GM12891 (cell line): Measurements from ENCODE around the gene CENPM.

Experiments
- DNase-seq: peaks from one replicate; pipeline ENCODE4 v3.0.0; 2011; ENCODE audit warnings: low spot score; ENCODE audit not compliant: insufficient read length
- FAIRE-seq: peaks from 2 replicates; lab custom pipeline; 2011; peaks lifted over from hg19 to GRCh38; lab: Jason Lieb, UNC
- PAX5 ChIP-seq: IDR thresholded peaks from 2 replicates; pipeline ENCODE4 v1.6.1; 2011; ENCODE audit warnings: low read length, moderate library complexity, mild to moderate bottlenecking; ENCODE audit not compliant: insufficient read depth, severe bottlenecking
- POLR2A ChIP-seq: IDR thresholded peaks from 2 replicates; pipeline ENCODE4 v1.6.1; 2011; ENCODE audit warnings: low read depth, low read length, control low read depth
- POLR2AphosphoS5 ChIP-seq: IDR thresholded peaks from 2 replicates; pipeline ENCODE4 v1.6.1; 2011; ENCODE audit warnings: low read depth, low read length, control low read depth
- POU2F2 ChIP-seq: IDR thresholded peaks from 2 replicates; pipeline ENCODE4 v1.6.1; 2011; ENCODE audit warnings: low read depth, mild to moderate bottlenecking, control low read depth, low read length, moderate library complexity
- SPI1 ChIP-seq: IDR thresholded peaks from 2 replicates; pipeline ENCODE4 v1.6.1; 2011; ENCODE audit warnings: low read depth, low read length, control low read depth
- TAF1 ChIP-seq: IDR thresholded peaks from 2 replicates; pipeline ENCODE4 v1.6.1; 2011; ENCODE audit warnings: low read depth, low read length, control low read depth

Gene CENPM

DNA sequence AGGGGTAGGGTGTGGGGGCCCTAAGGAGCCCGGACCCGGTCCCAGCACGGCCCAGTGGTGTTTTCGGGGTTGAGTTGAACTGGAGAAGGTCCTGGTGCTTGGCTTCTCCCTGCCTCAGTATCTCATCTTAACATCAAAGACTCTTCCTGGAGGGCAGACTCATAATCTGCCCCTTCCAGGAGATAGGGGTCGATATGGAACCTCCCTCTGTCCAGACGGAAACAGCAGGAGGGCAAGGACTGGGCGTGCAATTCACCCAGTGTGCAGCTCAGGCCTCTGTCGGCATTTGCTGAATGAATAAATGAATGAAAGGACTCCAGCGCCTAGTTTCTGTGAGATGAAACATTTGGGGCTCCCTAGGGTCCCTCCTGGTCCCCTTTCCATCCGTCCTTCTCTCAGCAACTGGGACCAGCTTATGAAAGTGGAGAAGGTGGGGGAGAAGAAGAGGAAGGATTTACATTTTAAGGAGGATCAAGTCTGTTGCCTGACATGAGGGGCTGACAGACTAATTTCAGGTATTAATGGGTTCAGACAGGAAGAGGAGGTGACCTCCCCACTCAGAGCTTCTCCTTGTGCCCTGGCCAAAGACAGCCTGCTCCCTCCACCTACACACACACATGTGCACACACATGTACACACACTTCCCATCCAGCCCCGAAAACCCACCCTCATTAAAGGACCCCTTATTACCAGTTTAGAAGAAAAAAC is 31.0 kb downstream of the CENPM start:
- TF ChIP-seq POLR2AphosphoS5 = no peak
- no peak for TF ChIP-seq TAF1
- TF ChIP-seq POLR2A = 0 out of 2 replicates have a peak, but pooled peaks have one; percentile 12
- no peak for TF ChIP-seq PAX5
- TF ChIP-seq SPI1 = no peak
- TF ChIP-seq POU2F2 = no peak
- no peak for DNase-seq
- peak; percentile 79 for FAIRE-seq

DNA sequence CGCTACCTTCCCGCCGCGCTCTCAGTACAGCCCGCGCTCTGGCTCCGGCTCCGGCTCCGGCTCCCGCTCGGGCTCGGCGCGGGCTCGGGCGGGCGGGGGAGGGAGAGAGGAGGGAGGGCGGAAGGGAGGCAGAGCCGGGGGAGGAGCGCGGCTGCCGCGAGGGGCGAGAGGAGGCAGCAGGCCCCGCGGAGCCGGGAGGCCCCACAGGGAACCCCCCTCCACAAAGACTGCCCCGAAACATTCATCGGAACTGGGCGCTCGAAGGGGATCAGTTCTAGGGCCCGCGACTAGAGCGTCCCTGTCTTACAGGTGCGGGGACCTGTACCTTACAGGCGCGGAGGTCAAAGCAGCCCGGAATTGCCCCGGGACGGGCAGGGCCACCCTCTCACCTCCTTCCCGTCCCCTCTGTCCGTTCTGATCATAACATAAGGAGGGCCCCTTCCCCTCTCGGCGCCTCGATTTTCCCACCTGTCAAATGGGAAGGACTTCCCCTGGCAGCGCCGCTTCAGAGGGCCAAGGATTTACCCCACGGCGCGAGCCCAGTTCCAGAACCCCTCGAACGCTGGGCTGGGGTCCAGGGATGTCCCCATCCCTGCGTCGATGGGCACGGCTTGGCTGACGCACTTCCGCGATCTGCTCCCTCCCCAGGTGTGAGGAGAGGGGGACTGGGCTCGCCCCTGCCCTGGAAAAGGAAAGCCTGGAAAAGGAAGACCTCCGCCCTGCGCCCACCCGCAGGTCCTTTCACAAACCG is 31.7 kb downstream of the CENPM start, which contains the start of gene SHISA8:
SHISA8 (minus strand) TSS at position 40 of the 751 bp plus-strand sequence. CDS start 407 bp downstream, outside the sequence.
- FAIRE-seq = peak; percentile 87
- peak; percentile 72 for DNase-seq
- no peak for TF ChIP-seq POU2F2

DNA sequence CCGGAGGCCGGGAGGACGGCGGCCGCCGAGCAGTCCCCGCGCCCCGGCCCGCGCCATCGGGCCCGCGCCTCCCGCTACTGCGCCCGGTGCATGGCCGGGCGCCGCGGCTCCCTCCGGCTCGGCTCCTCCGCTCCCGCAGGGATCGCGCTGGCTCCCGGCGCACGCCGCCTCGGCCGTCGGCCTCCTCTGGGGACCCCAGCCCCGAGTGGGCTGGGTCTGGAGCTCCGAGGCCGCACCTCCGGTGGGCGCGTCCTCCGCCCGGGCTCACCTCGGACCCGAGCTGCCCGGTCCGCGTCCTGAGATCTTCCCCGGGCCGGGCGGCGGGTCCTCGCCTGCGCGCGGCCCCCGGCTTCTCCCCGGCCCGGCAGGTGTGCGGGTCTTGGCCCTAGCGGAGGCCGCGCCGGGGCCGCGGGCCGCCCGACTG is 32.3 kb downstream of the CENPM start:
- DNase-seq = no peak
- no peak for TF ChIP-seq SPI1
- TF ChIP-seq POLR2AphosphoS5 = no peak
- no peak for TF ChIP-seq TAF1
- TF ChIP-seq POLR2A = no peak
- TF ChIP-seq POU2F2 = no peak
- no peak for TF ChIP-seq PAX5
- peak; percentile 55 for FAIRE-seq

DNA sequence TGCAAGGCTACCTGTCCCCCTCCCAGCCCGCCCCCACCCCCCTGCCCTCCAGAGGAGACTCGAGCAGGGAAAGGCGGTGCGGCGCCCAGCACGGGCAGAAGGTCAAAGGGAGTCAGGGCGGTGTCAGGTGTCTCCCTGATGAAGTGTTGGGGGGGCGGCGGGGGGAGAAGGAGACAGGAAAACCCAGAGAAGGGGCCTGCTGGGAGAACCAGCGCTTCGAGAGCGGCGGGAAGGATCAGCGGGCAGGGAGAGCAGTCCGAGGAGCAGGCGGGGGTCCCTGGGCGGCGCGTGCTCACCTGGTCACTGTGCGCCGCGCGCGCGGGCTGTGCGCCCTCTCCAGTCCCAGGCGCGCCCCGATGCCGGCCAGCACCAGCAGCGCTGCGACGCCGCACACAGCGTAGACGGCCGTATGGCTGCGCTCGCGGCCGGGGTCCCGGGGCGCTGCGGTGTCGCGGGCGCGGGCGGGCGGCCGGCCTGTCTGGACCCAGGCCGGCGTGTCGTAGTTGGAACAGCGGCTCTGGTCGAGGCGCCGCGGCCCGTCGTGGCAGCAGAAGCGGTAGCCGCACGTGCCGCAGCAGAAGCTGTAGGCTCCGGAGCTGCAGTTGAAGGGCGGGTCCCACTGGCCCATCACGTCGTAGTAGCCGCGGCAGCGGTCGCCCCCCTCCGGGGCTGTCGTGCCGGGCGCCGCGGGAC is 33.0 kb downstream of the CENPM start:
- FAIRE-seq (peak; percentile 72), DNase-seq (no peak)
- TF ChIP-seq POLR2A = no peak
- no peak for TF ChIP-seq TAF1
- TF ChIP-seq PAX5 = no peak
- TF ChIP-seq SPI1 = no peak
- TF ChIP-seq POU2F2 = no peak
- TF ChIP-seq POLR2AphosphoS5 = no peak

DNA sequence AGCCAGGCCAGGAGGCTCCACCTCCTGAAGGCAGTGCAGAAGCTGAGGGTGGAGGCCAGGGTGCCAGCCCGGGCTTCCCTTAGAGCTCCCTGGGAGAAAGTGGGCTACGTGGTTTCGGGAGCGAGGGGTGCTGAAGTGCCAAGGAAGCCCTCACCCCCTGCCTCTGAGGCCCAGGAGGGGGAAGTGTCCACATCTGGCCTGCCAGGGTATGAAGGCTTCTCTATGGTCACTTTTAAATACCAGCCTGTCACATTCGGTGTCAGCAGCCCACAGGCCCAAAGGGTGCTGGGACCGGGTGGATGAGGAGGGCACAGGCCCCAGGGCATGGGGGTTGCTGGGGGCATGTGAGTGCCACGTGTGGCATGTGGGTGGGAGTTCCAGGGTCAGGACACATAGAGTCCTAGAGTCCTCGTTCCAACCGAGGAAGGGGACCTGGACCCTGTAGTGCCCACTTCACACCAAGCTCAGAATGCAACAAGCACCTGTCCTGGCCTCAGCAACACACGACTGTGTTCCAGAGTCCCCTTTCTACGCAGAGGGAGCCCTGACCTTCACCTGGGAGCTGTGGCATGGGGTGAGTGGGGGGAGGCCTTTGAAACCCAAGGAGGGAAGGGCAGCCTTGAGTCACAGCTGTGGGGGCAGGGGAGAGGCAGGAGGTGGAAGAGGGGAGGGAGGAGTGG is 33.8 kb downstream of the CENPM start:
- TF ChIP-seq POU2F2 (no peak), TAF1 (no peak), POLR2A (no peak), SPI1 (no peak), POLR2AphosphoS5 (no peak), PAX5 (no peak)
- no peak for DNase-seq
- no peak for FAIRE-seq

DNA sequence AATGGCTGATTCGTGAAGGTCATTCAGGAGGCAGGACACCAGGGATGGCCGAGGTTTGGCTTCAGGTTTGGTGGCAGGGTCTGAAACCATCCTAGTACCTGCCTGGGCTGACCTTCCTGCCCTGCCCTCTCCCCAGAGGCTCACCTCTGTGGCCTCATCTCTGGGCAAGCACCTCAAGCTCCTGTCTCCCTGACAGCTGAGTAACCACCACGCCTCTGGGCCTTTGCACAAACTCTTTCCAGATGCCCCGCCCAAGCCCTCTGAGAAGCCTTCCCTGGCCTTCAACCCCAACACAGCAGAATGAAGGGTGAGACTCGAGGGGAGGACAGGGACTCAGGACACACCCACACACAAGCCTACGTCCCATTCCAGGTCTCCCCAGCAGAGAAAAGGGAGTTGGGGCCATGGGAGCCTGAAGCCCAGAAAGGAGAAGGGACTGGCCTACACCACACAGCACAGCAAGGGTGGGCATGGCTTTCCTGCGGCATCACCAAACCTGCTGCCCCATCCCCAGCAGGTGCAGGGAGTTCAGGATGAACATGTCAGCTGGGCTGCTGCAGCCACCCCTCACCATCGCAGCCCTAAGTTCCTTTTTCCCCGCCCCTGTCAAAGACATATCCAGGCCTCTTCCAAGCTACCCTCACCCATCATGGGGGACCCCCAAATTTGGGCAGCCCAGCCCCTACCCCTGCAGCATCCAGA is 34.5 kb downstream of the CENPM start:
- TF ChIP-seq POLR2AphosphoS5 (no peak), TAF1 (no peak), SPI1 (no peak), POU2F2 (no peak), POLR2A (no peak), PAX5 (no peak)
- FAIRE-seq (no peak), DNase-seq (no peak)

DNA sequence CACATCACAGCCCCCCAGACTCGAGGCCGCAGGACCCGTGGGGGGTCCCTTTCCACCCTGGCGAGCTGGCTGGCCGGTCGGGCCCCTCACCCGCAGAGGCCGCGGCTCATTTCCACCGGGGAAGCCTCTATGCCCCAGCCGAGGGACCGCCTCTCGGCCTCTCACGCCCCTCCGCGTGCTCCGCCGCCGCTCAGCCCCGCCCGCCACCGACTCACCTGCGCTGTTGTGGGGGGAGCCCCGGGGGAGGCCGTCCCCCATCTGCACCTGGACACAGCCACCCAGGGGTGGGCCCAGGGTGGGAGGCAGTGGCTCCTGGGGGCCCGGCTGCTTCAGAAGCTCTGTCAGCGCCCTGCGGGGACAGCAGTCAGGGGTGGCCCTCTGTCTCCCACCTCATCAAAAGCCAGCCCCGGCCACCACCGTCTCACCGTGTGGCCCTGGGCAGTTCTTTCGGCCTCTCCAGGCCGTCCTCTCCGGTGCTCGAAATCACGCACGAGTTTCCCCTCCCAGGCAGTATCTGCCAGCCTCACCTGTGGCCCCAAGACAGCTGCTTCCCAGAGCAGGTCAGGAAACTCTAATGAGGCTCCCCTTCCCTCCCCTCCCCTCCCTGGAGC is 35.8 kb downstream of the CENPM start:
- no peak for TF ChIP-seq PAX5
- no peak for TF ChIP-seq TAF1
- TF ChIP-seq POLR2AphosphoS5 = no peak
- TF ChIP-seq SPI1 = no peak
- no peak for TF ChIP-seq POU2F2
- TF ChIP-seq POLR2A = no peak
- DNase-seq = no peak
- no peak for FAIRE-seq
